ENCODE measurements around the gene DPT.

Gene DPT

DNA sequence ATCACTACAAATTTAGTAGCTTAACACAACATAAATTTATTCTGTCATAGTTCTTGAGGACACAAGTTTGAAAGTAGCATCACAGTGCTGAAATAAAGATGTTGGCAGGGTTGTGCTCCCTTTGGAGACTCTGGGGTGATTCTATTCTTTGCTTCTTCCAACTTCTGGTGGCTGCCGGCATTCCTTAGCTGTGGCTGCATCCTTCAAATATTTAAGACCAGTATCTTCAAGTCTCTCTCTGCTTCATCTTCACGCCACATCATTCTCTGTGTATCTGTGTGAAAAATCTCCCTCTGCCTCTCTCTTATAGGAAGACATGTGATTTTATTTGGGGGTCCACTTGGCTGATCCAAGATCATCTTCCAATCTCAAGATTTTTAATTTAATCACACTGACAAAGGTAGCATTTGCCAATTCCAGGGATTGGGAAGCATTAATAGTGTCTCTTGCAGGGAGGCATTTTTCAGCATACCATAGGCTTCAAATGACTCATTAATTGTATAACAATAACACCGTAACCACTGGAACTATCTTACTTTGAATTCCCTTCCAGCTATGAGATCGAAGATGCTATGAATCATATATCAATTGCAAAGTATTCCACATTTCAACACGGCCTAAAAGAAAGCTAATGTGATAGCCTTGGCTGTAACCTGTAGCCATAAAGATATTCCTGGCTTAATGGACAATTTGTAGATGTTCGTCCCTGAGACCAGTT is 74.6 kb downstream of the DPT start:
- DNase-seq = no peak

GRCh38 chr1:168653567-168653966 is 75.4 kb downstream of the DPT start:
- no peak for DNase-seq

DNA sequence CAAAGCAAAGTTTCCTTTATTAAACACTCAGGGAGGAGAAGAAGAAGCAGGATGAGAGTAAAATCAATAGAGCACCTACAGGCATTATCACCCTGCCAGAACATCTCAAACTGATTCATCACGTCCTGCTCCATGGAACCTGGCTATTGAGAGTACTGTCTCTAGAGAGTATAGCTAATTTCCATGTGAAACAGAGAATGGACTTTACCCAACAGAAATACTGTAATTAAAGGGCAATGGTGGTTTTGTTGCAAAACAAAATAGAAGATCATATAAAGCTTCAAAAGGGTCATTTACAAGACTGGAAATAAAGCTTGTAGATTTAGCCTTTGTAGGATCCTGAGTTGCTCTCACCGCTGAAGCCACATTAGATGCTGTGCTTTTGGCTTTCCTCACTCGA is 83.3 kb downstream of the DPT start:
- no peak for DNase-seq
